Measurements from ENCODE around the gene SDHAF3. TPM values are rescaled to one million over a fixed set of nuclear protein-coding genes. Genes with fewer than 3 reads are reported as not detected.

Gene SDHAF3
- total RNA-seq, 1 experiment from 2014 or later = 27.4 TPM

DNA sequence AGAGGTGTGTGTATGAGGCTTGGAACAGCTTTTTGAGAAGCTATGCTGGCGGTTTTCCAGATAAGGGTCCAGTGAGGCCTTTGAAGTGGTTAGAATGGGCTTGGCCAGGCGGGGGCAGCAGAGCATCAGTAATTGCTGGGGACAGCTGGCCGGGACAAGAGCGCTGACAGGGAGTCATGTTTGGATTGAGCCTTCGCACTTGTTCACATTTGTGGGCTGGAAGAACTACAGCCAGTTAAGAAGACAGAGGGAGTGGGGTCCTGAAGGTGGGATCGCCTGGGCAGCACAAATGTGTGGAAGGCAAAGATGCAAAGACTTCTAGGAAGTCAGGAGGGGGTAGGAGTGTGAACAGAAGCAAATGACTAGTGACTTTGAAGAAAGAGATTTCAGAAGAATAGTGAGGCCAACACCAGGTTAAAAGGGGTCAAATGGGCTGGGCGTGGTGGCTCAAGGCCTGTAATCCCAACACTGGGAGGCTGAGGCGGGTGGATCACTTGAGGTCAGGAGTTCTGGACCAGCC is 12.7 kb upstream of the SDHAF3 start:
- no peaks in the 10 kb centered on the region; the same call in 1 of the 2 replicates for H3K27me3 ChIP-seq (ENCODE audit: insufficient read depth, low read depth)
- no peaks in the 10 kb centered on the region for H4K20me1 ChIP-seq (ENCODE audit: insufficient read depth)
- 0 out of 2 replicates have a peak, but pooled peaks cover 4% of the 10 kb centered on the region for H3K4me1 ChIP-seq (replicated peaks; ENCODE audit: insufficient read depth)
- TF ChIP-seq, protein P1, sequence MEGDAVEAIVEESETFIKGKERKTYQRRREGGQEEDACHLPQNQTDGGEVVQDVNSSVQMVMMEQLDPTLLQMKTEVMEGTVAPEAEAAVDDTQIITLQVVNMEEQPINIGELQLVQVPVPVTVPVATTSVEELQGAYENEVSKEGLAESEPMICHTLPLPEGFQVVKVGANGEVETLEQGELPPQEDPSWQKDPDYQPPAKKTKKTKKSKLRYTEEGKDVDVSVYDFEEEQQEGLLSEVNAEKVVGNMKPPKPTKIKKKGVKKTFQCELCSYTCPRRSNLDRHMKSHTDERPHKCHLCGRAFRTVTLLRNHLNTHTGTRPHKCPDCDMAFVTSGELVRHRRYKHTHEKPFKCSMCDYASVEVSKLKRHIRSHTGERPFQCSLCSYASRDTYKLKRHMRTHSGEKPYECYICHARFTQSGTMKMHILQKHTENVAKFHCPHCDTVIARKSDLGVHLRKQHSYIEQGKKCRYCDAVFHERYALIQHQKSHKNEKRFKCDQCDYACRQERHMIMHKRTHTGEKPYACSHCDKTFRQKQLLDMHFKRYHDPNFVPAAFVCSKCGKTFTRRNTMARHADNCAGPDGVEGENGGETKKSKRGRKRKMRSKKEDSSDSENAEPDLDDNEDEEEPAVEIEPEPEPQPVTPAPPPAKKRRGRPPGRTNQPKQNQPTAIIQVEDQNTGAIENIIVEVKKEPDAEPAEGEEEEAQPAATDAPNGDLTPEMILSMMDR (conservative IDR thresholded peaks at IDR 0.05) = peak; percentile 78
- TF ChIP-seq EZH2 (IDR thresholded peaks at IDR 0.05; ENCODE audit: low read depth) = no peak
- peaks cover 3% of the 10 kb centered on the region; the same call in 1 of the 2 replicates for H3K9me3 ChIP-seq (ENCODE audit: insufficient read depth, low read depth)
- no peaks in the 10 kb centered on the region for H3F3A ChIP-seq (ENCODE audit: insufficient read depth, low read depth)
- intact Hi-C loops (cut with micrococcal nuclease; ENCODE audit: unreplicated experiment) = loop anchor here (1.0 to 2.0 kb wide), 4 partner anchors 75 to 909 kb away; no protein-coding TSS in a partner anchor
- H3K79me2 ChIP-seq (ENCODE audit: low read depth) = no peaks in the 10 kb centered on the region
- ChIA-PET CTCF (no interaction called here), POLR2A (ENCODE audit: unreplicated experiment) (interaction anchor here (0.6 kb wide), 1 partner anchor 768 kb away, joined by 8 read pairs; no protein-coding TSS in a partner anchor)
- H3K36me3 ChIP-seq (ENCODE audit: low read depth) = no peaks in the 10 kb centered on the region
- no peak overlapping the region for H3K4me3 ChIP-seq
- 0 out of 2 replicates have a peak overlapping the region, but pooled peaks have one; percentile 61 for H2AFZ ChIP-seq
- no TSS peak for BruUV-seq (replicated peaks)
- H3K9me2 ChIP-seq (ENCODE audit: insufficient read depth) = no peaks in the 10 kb centered on the region
- DNase-seq = peak; percentile 44 to 83
- H3K27ac ChIP-seq = no peak overlapping the region
- H3K4me2 ChIP-seq = no peak overlapping the region

DNA sequence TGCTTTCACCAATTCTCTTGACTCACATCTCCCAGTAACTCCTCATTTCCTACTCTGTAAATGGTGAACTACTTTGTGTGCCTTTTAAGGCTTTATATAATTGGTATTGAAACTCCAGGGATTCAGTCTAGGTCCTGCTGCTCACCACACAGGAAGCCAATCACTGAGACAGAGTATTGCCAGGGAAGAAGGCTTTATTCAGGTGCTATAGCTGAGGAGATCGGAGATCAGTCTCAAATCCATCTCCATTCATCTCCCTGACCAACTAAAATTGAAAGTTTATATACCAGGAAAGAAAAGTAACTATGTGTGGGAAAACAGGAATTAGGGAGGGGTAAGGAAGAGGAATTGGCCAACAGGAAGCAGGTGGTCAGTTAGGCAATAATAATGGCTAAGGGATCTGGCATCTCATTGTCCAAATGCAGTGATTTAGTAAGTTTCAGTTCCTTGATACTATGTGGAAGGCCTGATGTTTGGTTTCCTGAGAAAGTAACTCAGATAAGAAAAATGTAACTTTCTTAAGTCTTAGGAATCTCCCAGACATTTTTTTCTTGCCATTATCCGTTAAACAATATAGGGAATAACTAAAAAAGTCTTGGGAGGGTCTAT is 10.2 kb upstream of the SDHAF3 start:
- Histone ChIP-seq H3K4me2 (no peak overlapping the region), H3F3A (ENCODE audit: insufficient read depth, low read depth) (no peaks in the 10 kb centered on the region), H4K20me1 (ENCODE audit: insufficient read depth) (no peaks in the 10 kb centered on the region), H3K4me1 (replicated peaks; ENCODE audit: insufficient read depth) (0 out of 2 replicates have a peak, but pooled peaks cover 4% of the 10 kb centered on the region), H2AFZ (no peak overlapping the region), H3K79me2 (ENCODE audit: low read depth) (no peaks in the 10 kb centered on the region), H3K9me3 (ENCODE audit: insufficient read depth, low read depth) (peaks cover 3% of the 10 kb centered on the region; the same call in 1 of the 2 replicates), H3K9me2 (ENCODE audit: insufficient read depth) (no peaks in the 10 kb centered on the region), H3K27me3 (ENCODE audit: insufficient read depth, low read depth) (no peaks in the 10 kb centered on the region), H3K27ac (no peak overlapping the region), H3K36me3 (ENCODE audit: low read depth) (no peaks in the 10 kb centered on the region), H3K4me3 (no peak overlapping the region)
- no TSS peak for BruUV-seq (replicated peaks)
- POLR2A ChIA-PET (ENCODE audit: unreplicated experiment) = no interaction called here
- TF ChIP-seq, protein P1 (conservative IDR thresholded peaks at IDR 0.05) = no peak
- CTCF ChIA-PET = no interaction called here
- peak in 1 of 2 experiments; percentile 50 for DNase-seq
- intact Hi-C loops (cut with micrococcal nuclease; ENCODE audit: unreplicated experiment) = no loop called here

- no TSS peak for BruUV-seq (replicated peaks)
- no peaks in the 10 kb centered on the region for H3K9me3 ChIP-seq (ENCODE audit: insufficient read depth, low read depth)
- H3K27ac ChIP-seq = no peak overlapping the region
- no peak for DNase-seq
- no peaks in the 10 kb centered on the region for H4K20me1 ChIP-seq (ENCODE audit: insufficient read depth)
- H3K36me3 ChIP-seq (ENCODE audit: low read depth) = no peaks in the 10 kb centered on the region
- TF ChIP-seq EZH2 (IDR thresholded peaks at IDR 0.05; ENCODE audit: low read depth) = no peak
- TF ChIP-seq, protein P1 (conservative IDR thresholded peaks at IDR 0.05) = no peak
- peaks cover 15% of the 10 kb centered on the region for H3K4me1 ChIP-seq (replicated peaks; ENCODE audit: insufficient read depth)
- no peaks in the 10 kb centered on the region for H3F3A ChIP-seq (ENCODE audit: insufficient read depth, low read depth)
- no peak overlapping the region for H3K4me3 ChIP-seq
- ChIA-PET POLR2A (ENCODE audit: unreplicated experiment) (no interaction called here), CTCF (no interaction called here)
- intact Hi-C loops (cut with micrococcal nuclease; ENCODE audit: unreplicated experiment) = loop anchor here (5.0 kb wide), 1 partner anchor 1051 kb away; no protein-coding TSS in a partner anchor
- H3K79me2 ChIP-seq (ENCODE audit: low read depth) = peaks cover 22% of the 10 kb centered on the region
- no peak overlapping the region for H3K4me2 ChIP-seq
- no peaks in the 10 kb centered on the region for H3K9me2 ChIP-seq (ENCODE audit: insufficient read depth)
- H2AFZ ChIP-seq = 0 out of 2 replicates have a peak overlapping the region, but pooled peaks have one; percentile 42
- no peaks in the 10 kb centered on the region for H3K27me3 ChIP-seq (ENCODE audit: insufficient read depth, low read depth)
These were observed 1.2 kb upstream of the SDHAF3 start for GRCh38 chr7:97116308-97116707.
